Large intestine (tissue), 3 donors: Measurements from ENCODE around the gene CCZ1B. TPM values are rescaled to one million over a fixed set of nuclear protein-coding genes. Genes with fewer than 3 reads are reported as not detected.
"Not testable (repeated sequence)": the region's sequence is repeated elsewhere in the genome, so short reads cannot be mapped to it uniquely, and the experiment has no call there.

ENCODE experiments used
- DNase-seq, 2 donors: peaks; one replicate each; pipeline versions ENCODE4 v3.0.0 to v3.0.0-alpha.2; 2013
- H3K27ac ChIP-seq: one replicate; pipeline ENCODE4 v1.5.1; 2013; ENCODE audit warnings: low read length
- H3K27me3 ChIP-seq: 2 replicates; pipeline ENCODE4 v1.6.1; 2013; ENCODE audit warnings: low read length; ENCODE audit not compliant: control insufficient read depth, insufficient read depth
- H3K36me3 ChIP-seq: 2 replicates; pipeline ENCODE4 v1.6.1; 2013; ENCODE audit warnings: low read length; ENCODE audit not compliant: control insufficient read depth, insufficient read depth
- H3K4me1 ChIP-seq: one replicate; pipeline ENCODE4 v1.6.1; 2013; ENCODE audit warnings: low read length; ENCODE audit not compliant: control insufficient read depth, insufficient read depth
- H3K4me3 ChIP-seq: one replicate; pipeline ENCODE4 v1.5.1; 2013; ENCODE audit warnings: low read length
- H3K9me3 ChIP-seq: one replicate; pipeline ENCODE4 v1.6.1; 2013; ENCODE audit warnings: mild to moderate bottlenecking, low read depth, low read length, moderate library complexity; ENCODE audit not compliant: control insufficient read depth
- WGBS: methylation state at CpG from one replicate; pipeline ENCODE4 v1.1.5; 2013; ENCODE audit warnings: low lambda C conversion rate; ENCODE audit not compliant: insufficient coverage; 5-methylcytosine and 5-hydroxymethylcytosine counted together
- polyA plus RNA-seq: library from polyadenylated mRNA; unstranded; fragments of 120-200 nt; gene quantifications from one replicate; pipeline ENCODE4 v1.2.1, GENCODE V29; 2013

CCZ1B gene
- polyA plus RNA-seq, 1 donor, result 50.5 TPM

- H3K27me3 ChIP-seq, H3K9me3 ChIP-seq, H3K27ac ChIP-seq, H3K36me3 ChIP-seq, H3K4me1 ChIP-seq, DNase-seq, H3K4me3 ChIP-seq: not testable (repeated sequence)
- WGBS, result no CpG with 5 or more reads among the region's 12 CpGs
Measured at GRCh38 chr7:6749335-6749734, 76.7 kb downstream of the CCZ1B start.

Other genes with a start within 250 kb of the CCZ1B start
- gene ZDHHC4, start 248.8 kb downstream of the CCZ1B start, polyA plus RNA-seq, result 65.4 TPM
- gene INTS15, start 236.3 kb downstream of the CCZ1B start, polyA plus RNA-seq, result 28.6 TPM
- gene ZNF853, start 210.7 kb downstream of the CCZ1B start, polyA plus RNA-seq, result 5.7 TPM
- gene ZNF316, start 189.0 kb downstream of the CCZ1B start, polyA plus RNA-seq, result 35.0 TPM
- gene ZNF12, start 119.3 kb downstream of the CCZ1B start, polyA plus RNA-seq, result 36.7 TPM
- 0.70 TPM for gene RSPH10B2, start 72.2 kb downstream of the CCZ1B start, polyA plus RNA-seq